Panc1 (cell line): ENCODE data around the gene MTCH1. TPM values are rescaled to one million over a fixed set of nuclear protein-coding genes. Genes with fewer than 3 reads are reported as not detected.
A peak's percentile ranks its signal among the peaks of the same experiment; 100 is the strongest.

Experiments used
- ATAC-seq: fragments of 200-7000 bp; cut with Tn5 transposase; 2 replicates; pipeline ENCODE4 v1.9.1; 2020; ENCODE audit warnings: mild to moderate bottlenecking, moderate library complexity
- BruUV-seq: library from RNA; stranded (reverse); fragments of 400-500 nt; replicated peaks from 2 replicates; lab custom pipeline; 2021; lab: Mats Ljungman, UMichigan
- CTCF ChIA-PET: fragments of 300-600 bp; sonication (Branson Sonifier 250); formaldehyde crosslinking; loops from one replicate; lab custom pipeline; 2022; ENCODE audit warnings: antibody characterized with exemption; lab: Charles Lee
- POLR2A ChIA-PET: fragments of 300-600 bp; sonication (Branson Sonifier 250); formaldehyde crosslinking; loops from one replicate; lab custom pipeline; 2022; ENCODE audit warnings: antibody characterized with exemption; lab: Charles Lee
- DNase-seq: peaks from one replicate; pipeline ENCODE4 v3.0.0-alpha.2; 2010; ENCODE audit warnings: low read depth, low spot score
- H3K27ac ChIP-seq: 2 replicates; pipeline ENCODE4 v1.5.1; 2011; ENCODE audit warnings: mild to moderate bottlenecking, low read length, inconsistent platforms
- H3K27me3 ChIP-seq: fragments of 200-500 bp; sonication (Bioruptor generic); 2 replicates; pipeline ENCODE4 v1.6.0; 2014; ENCODE audit warnings: low read length, inconsistent platforms; ENCODE audit not compliant: control insufficient read depth, insufficient read depth
- H3K36me3 ChIP-seq: fragments of 200-500 bp; sonication (Bioruptor generic); 2 replicates; pipeline ENCODE4 v1.5.1; 2014; ENCODE audit warnings: inconsistent platforms, mild to moderate bottlenecking, low read length, moderate library complexity; ENCODE audit not compliant: control insufficient read depth, insufficient read depth
- H3K4me1 ChIP-seq: 2 replicates; pipeline ENCODE4 v1.5.1; 2011; ENCODE audit warnings: inconsistent platforms, mild to moderate bottlenecking, low read length, moderate library complexity; ENCODE audit not compliant: control insufficient read depth, insufficient read depth
- H3K4me3 ChIP-seq, 2 experiments: 2 replicates each; pipeline ENCODE4 v1.5.1; 2011 to 2012; ENCODE audit warnings: low read depth in 2 of 2, low read length in 2 of 2, mild to moderate bottlenecking in 2 of 2, inconsistent platforms in 1 of 2, moderate library complexity in 1 of 2
- H3K9me3 ChIP-seq: fragments of 200-500 bp; sonication (Bioruptor generic); 2 replicates; pipeline ENCODE4 v1.5.1; 2014; ENCODE audit warnings: low read depth, mild to moderate bottlenecking, inconsistent platforms, low read length, moderate library complexity; ENCODE audit not compliant: control insufficient read depth, insufficient read depth
- POLR2AphosphoS5 ChIP-seq: IDR thresholded peaks from 2 replicates; pipeline ENCODE4 v1.6.1; 2012; ENCODE audit warnings: mild to moderate bottlenecking, low read depth, low read length, moderate library complexity
- SIN3A ChIP-seq: IDR thresholded peaks from 2 replicates; pipeline ENCODE4 v1.6.1; 2012; ENCODE audit warnings: low read depth, mild to moderate bottlenecking, low read length, moderate library complexity, borderline replicate concordance; ENCODE audit not compliant: insufficient read depth
- TCF7L2 ChIP-seq: IDR thresholded peaks from 2 replicates; pipeline ENCODE4 v1.6.1; 2011; ENCODE audit warnings: mild to moderate bottlenecking, low read depth, low read length, inconsistent platforms
- in situ Hi-C: cut with HindIII; loops from 2 replicates; pipeline ENCODE4 v1.10.0; 2016; ENCODE audit warnings: low sequenced_read_pairs, low pct_unique_long_range_greater_than_20kb
- intact Hi-C: fragments of 100-400 bp; cut with micrococcal nuclease; formaldehyde crosslinking; loops from one replicate; pipeline ENCODE4 v1.10.0; 2022; ENCODE audit not compliant: unreplicated experiment
- total RNA-seq: library from RNA; stranded (reverse); gene quantifications from one replicate; pipeline ENCODE4 v1.2.1, GENCODE V29; 2021; ENCODE audit not compliant: unreplicated experiment
- TF ChIP-seq, protein P1 (sequence below), 2 experiments: IDR thresholded peaks; 2 replicates each; pipeline ENCODE4 v1.6.1; 2011 to 2012; ENCODE audit warnings: low read depth in 2 of 2, control low read depth in 1 of 2, low read length in 1 of 2, mild to moderate bottlenecking in 1 of 2, moderate library complexity in 1 of 2; ENCODE audit not compliant: insufficient read depth in 1 of 2
- TF ChIP-seq, protein P2 (sequence below): fragments of 450-650 bp; IDR thresholded peaks from 2 replicates; pipeline ENCODE4 v1.5.1; 2017; ENCODE audit warnings: mild to moderate bottlenecking

MTCH1 gene
- total RNA-seq, 1 experiment from 2014 or later: 223 TPM

DNA sequence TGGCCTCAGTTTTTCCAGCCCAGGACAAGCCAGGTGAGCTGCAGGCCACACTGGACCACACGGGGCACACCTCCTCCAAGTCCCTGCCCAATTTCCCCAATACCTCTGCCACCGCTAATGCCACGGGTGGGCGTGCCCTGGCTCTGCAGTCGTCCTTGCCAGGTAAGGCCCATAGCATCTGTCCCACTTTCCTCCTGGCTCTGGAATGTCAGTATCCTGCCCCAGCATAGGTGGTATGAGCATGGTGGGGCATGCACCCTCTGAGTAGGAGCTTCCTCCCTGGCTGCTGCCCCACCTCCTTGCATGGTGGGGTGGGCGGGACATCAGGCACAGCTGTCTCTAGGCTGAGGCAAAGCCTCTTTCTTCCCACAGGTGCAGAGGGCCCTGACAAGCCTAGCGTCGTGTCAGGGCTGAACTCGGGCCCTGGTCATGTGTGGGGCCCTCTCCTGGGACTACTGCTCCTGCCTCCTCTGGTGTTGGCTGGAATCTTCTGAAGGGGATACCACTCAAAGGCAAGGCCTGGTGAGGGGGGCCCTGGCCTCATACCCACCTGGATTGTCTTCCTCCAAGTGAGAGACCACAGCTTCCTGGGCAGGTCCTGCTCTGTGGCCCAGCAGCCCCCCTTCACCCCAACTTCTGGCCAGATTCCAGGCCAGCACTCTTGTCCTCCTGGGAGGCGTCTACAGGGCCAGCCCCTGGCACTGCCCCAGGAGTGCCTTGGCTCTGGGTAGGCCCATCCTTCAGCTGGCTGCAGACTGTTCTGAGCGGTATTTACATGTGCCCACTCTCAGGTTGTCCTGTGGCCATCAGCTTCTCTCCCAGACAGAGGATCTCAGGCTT is 22.3 kb downstream of the MTCH1 start:
- Histone ChIP-seq H3K9me3 (no peaks in the 10 kb centered on the region), H3K27ac (no peak overlapping the region), H3K36me3 (peaks cover 4% of the 10 kb centered on the region), H3K4me3 (no peak overlapping the region), H3K27me3 (no peaks in the 10 kb centered on the region), H3K4me1 (peaks cover 8% of the 10 kb centered on the region; the same call in 1 of the 2 replicates)
- intact Hi-C loops: no loop called here
- CTCF ChIA-PET: interaction anchor here (0.9 kb wide), 1 partner anchor 54 kb away, joined by 3 read pairs; no protein-coding TSS in a partner anchor
- POLR2A ChIA-PET: no interaction called here
- no peak for DNase-seq
- BruUV-seq: no TSS peak
- in situ Hi-C loops: no loop called here
- TF ChIP-seq, protein P1, sequence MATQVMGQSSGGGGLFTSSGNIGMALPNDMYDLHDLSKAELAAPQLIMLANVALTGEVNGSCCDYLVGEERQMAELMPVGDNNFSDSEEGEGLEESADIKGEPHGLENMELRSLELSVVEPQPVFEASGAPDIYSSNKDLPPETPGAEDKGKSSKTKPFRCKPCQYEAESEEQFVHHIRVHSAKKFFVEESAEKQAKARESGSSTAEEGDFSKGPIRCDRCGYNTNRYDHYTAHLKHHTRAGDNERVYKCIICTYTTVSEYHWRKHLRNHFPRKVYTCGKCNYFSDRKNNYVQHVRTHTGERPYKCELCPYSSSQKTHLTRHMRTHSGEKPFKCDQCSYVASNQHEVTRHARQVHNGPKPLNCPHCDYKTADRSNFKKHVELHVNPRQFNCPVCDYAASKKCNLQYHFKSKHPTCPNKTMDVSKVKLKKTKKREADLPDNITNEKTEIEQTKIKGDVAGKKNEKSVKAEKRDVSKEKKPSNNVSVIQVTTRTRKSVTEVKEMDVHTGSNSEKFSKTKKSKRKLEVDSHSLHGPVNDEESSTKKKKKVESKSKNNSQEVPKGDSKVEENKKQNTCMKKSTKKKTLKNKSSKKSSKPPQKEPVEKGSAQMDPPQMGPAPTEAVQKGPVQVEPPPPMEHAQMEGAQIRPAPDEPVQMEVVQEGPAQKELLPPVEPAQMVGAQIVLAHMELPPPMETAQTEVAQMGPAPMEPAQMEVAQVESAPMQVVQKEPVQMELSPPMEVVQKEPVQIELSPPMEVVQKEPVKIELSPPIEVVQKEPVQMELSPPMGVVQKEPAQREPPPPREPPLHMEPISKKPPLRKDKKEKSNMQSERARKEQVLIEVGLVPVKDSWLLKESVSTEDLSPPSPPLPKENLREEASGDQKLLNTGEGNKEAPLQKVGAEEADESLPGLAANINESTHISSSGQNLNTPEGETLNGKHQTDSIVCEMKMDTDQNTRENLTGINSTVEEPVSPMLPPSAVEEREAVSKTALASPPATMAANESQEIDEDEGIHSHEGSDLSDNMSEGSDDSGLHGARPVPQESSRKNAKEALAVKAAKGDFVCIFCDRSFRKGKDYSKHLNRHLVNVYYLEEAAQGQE (IDR thresholded peaks at IDR 0.05; ENCODE audit: insufficient read depth in 1 of 2, low read depth in 2 of 2, low read length in 1 of 2): no peak
- TF ChIP-seq TCF7L2 (no peak), SIN3A (no peak), POLR2AphosphoS5 (no peak)
- TF ChIP-seq, protein P2, sequence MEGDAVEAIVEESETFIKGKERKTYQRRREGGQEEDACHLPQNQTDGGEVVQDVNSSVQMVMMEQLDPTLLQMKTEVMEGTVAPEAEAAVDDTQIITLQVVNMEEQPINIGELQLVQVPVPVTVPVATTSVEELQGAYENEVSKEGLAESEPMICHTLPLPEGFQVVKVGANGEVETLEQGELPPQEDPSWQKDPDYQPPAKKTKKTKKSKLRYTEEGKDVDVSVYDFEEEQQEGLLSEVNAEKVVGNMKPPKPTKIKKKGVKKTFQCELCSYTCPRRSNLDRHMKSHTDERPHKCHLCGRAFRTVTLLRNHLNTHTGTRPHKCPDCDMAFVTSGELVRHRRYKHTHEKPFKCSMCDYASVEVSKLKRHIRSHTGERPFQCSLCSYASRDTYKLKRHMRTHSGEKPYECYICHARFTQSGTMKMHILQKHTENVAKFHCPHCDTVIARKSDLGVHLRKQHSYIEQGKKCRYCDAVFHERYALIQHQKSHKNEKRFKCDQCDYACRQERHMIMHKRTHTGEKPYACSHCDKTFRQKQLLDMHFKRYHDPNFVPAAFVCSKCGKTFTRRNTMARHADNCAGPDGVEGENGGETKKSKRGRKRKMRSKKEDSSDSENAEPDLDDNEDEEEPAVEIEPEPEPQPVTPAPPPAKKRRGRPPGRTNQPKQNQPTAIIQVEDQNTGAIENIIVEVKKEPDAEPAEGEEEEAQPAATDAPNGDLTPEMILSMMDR: no peak
- ATAC-seq: peak; percentile 18; the same call in 1 of the 2 replicates

DNA sequence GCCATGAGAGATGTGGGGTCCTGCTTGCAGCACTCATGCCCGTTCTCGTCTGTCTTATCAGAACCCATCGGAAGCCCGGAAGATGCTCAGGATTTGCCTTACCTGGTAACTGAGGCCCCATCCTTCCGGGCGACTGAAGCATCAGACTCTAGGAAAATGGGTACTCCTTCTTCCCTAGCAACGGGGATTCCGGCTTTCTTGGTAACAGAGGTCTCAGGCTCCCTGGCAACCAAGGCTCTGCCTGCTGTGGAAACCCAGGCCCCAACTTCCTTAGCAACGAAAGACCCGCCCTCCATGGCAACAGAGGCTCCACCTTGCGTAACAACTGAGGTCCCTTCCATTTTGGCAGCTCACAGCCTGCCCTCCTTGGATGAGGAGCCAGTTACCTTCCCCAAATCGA is 23.1 kb downstream of the MTCH1 start:
- TF ChIP-seq SIN3A (no peak), TCF7L2 (no peak)
- TF ChIP-seq, protein P2: no peak
- BruUV-seq: no TSS peak
- in situ Hi-C loops: no loop called here
- CTCF ChIA-PET: no interaction called here
- no peak for DNase-seq
- no peaks in the 10 kb centered on the region for H3K9me3 ChIP-seq
- no peaks in the 10 kb centered on the region for H3K27me3 ChIP-seq
- POLR2A ChIA-PET: no interaction called here
- H3K4me3 ChIP-seq: no peak overlapping the region
- intact Hi-C loops: no loop called here
- no peak for ATAC-seq
- peaks cover 2% of the 10 kb centered on the region for H3K36me3 ChIP-seq
- no peak overlapping the region for H3K27ac ChIP-seq
- H3K4me1 ChIP-seq: peaks cover 8% of the 10 kb centered on the region; the same call in 1 of the 2 replicates
